SK-N-SH (cell line): ENCODE measurements around the gene PSMA5. TPM values are rescaled to one million over a fixed set of nuclear protein-coding genes. Genes with fewer than 3 reads are reported as not detected.
A peak's percentile ranks its signal among the peaks of the same experiment; 100 is the strongest.

Experiments used
- CTCF ChIA-PET: fragments of 300-600, 350-600 bp; formaldehyde crosslinking; extraction: SDS; loops from one replicate; lab custom pipeline; 2021; lab: Yijun Ruan, JAX
- POLR2A ChIA-PET: fragments of 350-600 bp; sonication (Branson Sonifier 250); formaldehyde crosslinking; extraction: SDS; loops from one replicate; lab custom pipeline; 2020; ENCODE audit warnings: antibody characterized with exemption, inconsistent platforms; lab: Yijun Ruan, JAX
- DNase-seq: peaks from one replicate; pipeline ENCODE4 v3.0.0; 2012
- H2AFZ ChIP-seq: fragments of 200-600 bp; sonication (generic); 2 replicates; pipeline ENCODE4 v1.8.1; 2016; ENCODE audit warnings: antibody characterized with exemption, mild to moderate bottlenecking, low read depth
- H3F3A ChIP-seq: fragments of 200-600 bp; sonication (generic); replicated peaks from 2 replicates; pipeline ENCODE3; 2016; ENCODE audit warnings: antibody characterized with exemption, mild to moderate bottlenecking; ENCODE audit not compliant: insufficient read depth
- H3K27ac ChIP-seq, 2 experiments: fragments of 200-500 bp in 1 of 2; fragments of 200-600 bp in 1 of 2; sonication (Bioruptor generic) in 1 of 2; sonication (generic), shearing (Covaris generic) in 1 of 2; 2 replicates each; pipeline versions ENCODE4 v1.5.1 to v1.6.1; 2014 to 2016; ENCODE audit warnings: low read depth in 2 of 2, inconsistent platforms in 1 of 2, low read length in 1 of 2, mild to moderate bottlenecking in 1 of 2, mixed read lengths in 1 of 2
- H3K27me3 ChIP-seq: fragments of 200-600 bp; sonication (generic), shearing (Covaris generic); 2 replicates; pipeline ENCODE4 v1.6.1; 2016; ENCODE audit warnings: mixed run types; ENCODE audit not compliant: insufficient read depth
- H3K36me3 ChIP-seq, 2 experiments: fragments of 200-500 bp in 1 of 2; fragments of 200-600 bp in 1 of 2; sonication (Bioruptor generic) in 1 of 2; sonication (generic) in 1 of 2; replicated peaks in 1 of 2; 2 replicates each; pipeline versions ENCODE3 to v1.5.1; 2014 to 2016; ENCODE audit warnings: low read length in 1 of 2, mild to moderate bottlenecking in 1 of 2; ENCODE audit not compliant: insufficient read depth in 2 of 2, control insufficient read depth in 1 of 2
- H3K4me1 ChIP-seq, 2 experiments: fragments of 200-500 bp in 1 of 2; fragments of 200-600 bp in 1 of 2; sonication (Bioruptor generic) in 1 of 2; sonication (generic), shearing (Covaris generic) in 1 of 2; 2 replicates each; pipeline versions ENCODE4 v1.5.1 to v1.6.1; 2014 to 2016; ENCODE audit warnings: low read depth in 1 of 2, low read length in 1 of 2, mixed run types in 1 of 2; ENCODE audit not compliant: insufficient read depth in 2 of 2, control insufficient read depth in 1 of 2
- H3K4me2 ChIP-seq: fragments of 200-600 bp; sonication (generic), shearing (Covaris generic); 2 replicates; pipeline ENCODE4 v1.6.1; 2017; ENCODE audit warnings: mixed run types
- H3K4me3 ChIP-seq, 2 experiments: fragments of 200-500 bp in 1 of 2; fragments of 200-600 bp in 1 of 2; sonication (Bioruptor generic) in 1 of 2; sonication (generic), shearing (Covaris generic) in 1 of 2; 2 replicates each; pipeline versions ENCODE4 v1.5.1 to v1.8.1; 2014 to 2016; ENCODE audit warnings: low read depth in 2 of 2, inconsistent platforms in 1 of 2, low read length in 1 of 2, mild to moderate bottlenecking in 1 of 2, mixed read lengths in 1 of 2, moderate library complexity in 1 of 2
- H3K79me2 ChIP-seq: fragments of 200-600 bp; sonication (generic); 2 replicates; pipeline ENCODE4 v1.8.1; 2017; ENCODE audit warnings: mild to moderate bottlenecking; ENCODE audit not compliant: insufficient read depth
- H3K9ac ChIP-seq: fragments of 200-600 bp; sonication (generic); 2 replicates; pipeline ENCODE4 v1.6.1; 2017; ENCODE audit warnings: mixed run types
- H3K9me2 ChIP-seq: fragments of 200-600 bp; sonication (generic); 2 replicates; pipeline ENCODE4 v1.6.1; 2017; ENCODE audit warnings: mixed run types
- H3K9me3 ChIP-seq: fragments of 200-600 bp; sonication (generic); 2 replicates; pipeline ENCODE4 v1.6.1; 2017; ENCODE audit warnings: mixed run types, mild to moderate bottlenecking, moderate library complexity
- H4K20me1 ChIP-seq: fragments of 200-600 bp; sonication (generic); 2 replicates; pipeline ENCODE4 v1.6.1; 2017; ENCODE audit warnings: mild to moderate bottlenecking, mixed run types; ENCODE audit not compliant: insufficient read depth
- CHD2 ChIP-seq: fragments of 150-350 bp; IDR thresholded peaks from 2 replicates; pipeline ENCODE4 v1.6.1; 2018; ENCODE audit warnings: low read length; ENCODE audit not compliant: partially characterized antibody
- EZH2phosphoT487 ChIP-seq: fragments of 200-600 bp; sonication (generic); IDR thresholded peaks from 2 replicates; pipeline ENCODE4 v1.6.1; 2017; ENCODE audit warnings: low read depth, mixed run types, mild to moderate bottlenecking, antibody characterized with exemption, moderate library complexity, borderline replicate concordance
- FOSL2 ChIP-seq: IDR thresholded peaks from 2 replicates; pipeline ENCODE4 v1.4.0; 2012; ENCODE audit warnings: low read depth, mild to moderate bottlenecking, moderate library complexity, borderline replicate concordance
- FOXJ3 ChIP-seq: sonication (generic); formaldehyde crosslinking; IDR thresholded peaks from 2 replicates; pipeline ENCODE4 v1.5.1; 2020; ENCODE audit warnings: mild to moderate bottlenecking, missing genetic modification reagents
- FOXM1 ChIP-seq: IDR thresholded peaks from 2 replicates; pipeline ENCODE4 v1.4.0; 2012; ENCODE audit warnings: low read depth, mild to moderate bottlenecking
- GATA2 ChIP-seq: sonication (generic); formaldehyde crosslinking; IDR thresholded peaks from 2 replicates; pipeline ENCODE4 v1.5.0; 2020; ENCODE audit warnings: mild to moderate bottlenecking, missing genetic modification reagents
- JUND ChIP-seq: IDR thresholded peaks from 2 replicates; pipeline ENCODE4 v1.4.0; 2012
- MAX ChIP-seq: IDR thresholded peaks from 2 replicates; pipeline ENCODE4 v1.4.0; 2012; ENCODE audit warnings: low read depth
- MEF2A ChIP-seq: IDR thresholded peaks from 2 replicates; pipeline ENCODE4 v1.4.0; 2012; ENCODE audit warnings: low read depth, borderline replicate concordance
- NFIC ChIP-seq: IDR thresholded peaks from 2 replicates; pipeline ENCODE4 v1.4.0; 2012; ENCODE audit warnings: borderline replicate concordance
- POLR2AphosphoS5 ChIP-seq: IDR thresholded peaks from 2 replicates; pipeline ENCODE4 v1.6.1; 2012; ENCODE audit warnings: low read depth, low read length
- RXRA ChIP-seq: IDR thresholded peaks from 2 replicates; pipeline ENCODE4 v1.4.0; 2012; ENCODE audit warnings: low read depth, mild to moderate bottlenecking, borderline replicate concordance
- SIN3A ChIP-seq: IDR thresholded peaks from 2 replicates; pipeline ENCODE4 v1.6.1; 2012; ENCODE audit warnings: low read depth, mild to moderate bottlenecking, low read length, moderate library complexity, borderline replicate concordance
- TCF12 ChIP-seq: IDR thresholded peaks from 2 replicates; pipeline ENCODE4 v1.4.0; 2012
- WGBS: methylation state at CpG from one replicate; pipeline ENCODE4 v1.1.6; 2017; ENCODE audit warnings: low lambda C conversion rate; 5-methylcytosine and 5-hydroxymethylcytosine counted together
- polyA plus RNA-seq, 3 experiments: library from polyadenylated mRNA; depleted of rRNA; stranded (reverse); fragments of >200 nt; gene quantifications; 2 replicates each; pipeline ENCODE4 v1.2.3, GENCODE V29; 2012

Gene PSMA5
- polyA plus RNA-seq, 1 of the 3 experiments (the other 2 are of a cell fraction): 118 TPM

DNA sequence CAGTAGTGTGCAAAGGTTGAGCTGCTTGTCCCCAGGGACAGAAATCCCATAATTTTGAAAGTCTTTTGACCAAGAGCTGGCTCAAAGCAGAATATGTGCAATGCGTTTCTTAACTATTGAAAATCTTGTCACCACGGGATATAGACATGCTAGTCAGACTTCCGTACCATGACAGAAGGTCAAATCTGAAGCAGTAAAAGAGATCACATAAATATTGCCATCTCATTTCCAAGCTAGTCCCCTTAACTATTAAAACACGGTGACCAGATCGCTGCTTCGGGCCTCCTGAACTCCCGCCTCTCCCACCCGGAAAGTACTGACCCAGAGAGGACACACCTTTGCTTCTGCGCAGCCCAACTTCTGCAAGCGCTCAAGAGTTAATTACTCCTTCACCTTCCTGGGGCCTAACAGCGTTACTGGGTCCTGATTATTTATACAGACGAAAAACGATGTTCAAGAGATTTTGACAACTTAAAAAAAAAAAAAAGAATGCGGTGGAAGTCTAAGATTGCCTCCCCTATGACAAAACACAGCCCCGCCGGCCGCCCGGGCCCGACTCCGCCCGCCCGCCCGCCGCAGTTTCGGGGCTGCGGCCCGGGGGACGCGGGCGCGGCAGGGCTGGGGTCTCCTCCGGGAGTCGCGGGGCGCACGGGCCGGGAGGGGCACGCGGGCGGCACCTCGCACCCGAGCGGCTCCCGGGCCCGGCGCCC, 29.2 kb downstream of the PSMA5 start:
- Histone ChIP-seq H3K27ac (no peak overlapping the region; a peak in 1 of 4 replicates), H3K9me3 (no peaks in the 10 kb centered on the region), H3K4me1 (peaks cover 17 to 21% of the 10 kb centered on the region in 2 experiments; a peak in 3 of 4 replicates), H3K9ac (no peak overlapping the region), H3K4me3 (peak overlapping the region; percentile 65 to 88), H3F3A (peaks cover 15% of the 10 kb centered on the region), H3K4me2 (peak overlapping the region; percentile 77), H4K20me1 (no peaks in the 10 kb centered on the region), H2AFZ (peak overlapping the region; percentile 86), H3K27me3 (no peaks in the 10 kb centered on the region), H3K36me3 (peaks cover 7 to 18% of the 10 kb centered on the region in 2 experiments), H3K9me2 (no peaks in the 10 kb centered on the region), H3K79me2 (peaks cover 26% of the 10 kb centered on the region)
- 13% methylated on average over 27 of the region's 46 CpGs for WGBS
- TF ChIP-seq SIN3A (no peak), CHD2 (no peak), JUND (no peak), MEF2A (no peak), MAX (0 out of 2 replicates have a peak, but pooled peaks have one; percentile 6)
- POLR2A ChIA-PET: interaction anchor here (0.5 to 2.7 kb wide), 5 partner anchors 117 to 689 kb away, joined by 3 to 14 read pairs (median 3); partner anchors contain the start of gene CELSR2
- DNase-seq: no peak
- CTCF ChIA-PET: interaction anchor here (0.9 to 14.6 kb wide), 14 partner anchors 10 to 297 kb away, joined by 3 to 252 read pairs (median 8); partner anchors contain the start of genes MYBPHL and PSRC1

DNA sequence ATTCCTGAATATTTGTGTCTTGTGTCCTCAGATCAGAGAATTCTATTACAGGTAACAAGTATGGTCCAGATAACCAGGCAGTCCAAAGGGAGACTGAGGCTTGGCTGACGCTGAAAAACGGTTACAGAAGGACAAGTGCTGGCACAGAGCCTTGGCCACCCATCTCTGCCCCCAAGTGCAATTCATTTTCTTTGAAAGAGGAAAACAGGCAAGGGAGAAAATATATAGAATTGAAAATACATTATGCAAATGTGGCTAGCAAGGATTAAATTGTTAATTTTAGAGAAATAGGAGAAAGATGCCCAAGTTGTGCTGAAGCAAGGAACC, 29.8 kb downstream of the PSMA5 start:
- H2AFZ ChIP-seq: no peak overlapping the region; the same call in 1 of the 2 replicates
- H3K27ac ChIP-seq: no peak overlapping the region
- peak overlapping the region; percentile 65 to 88 for H3K4me3 ChIP-seq
- peaks cover 26% of the 10 kb centered on the region for H3K79me2 ChIP-seq
- no peak for TF ChIP-seq NFIC
- TF ChIP-seq FOXM1: no peak
- TF ChIP-seq GATA2 (CRISPR knock-in tag): no peak
- TF ChIP-seq TCF12: no peak
- no peak for TF ChIP-seq RXRA
- TF ChIP-seq EZH2phosphoT487: no peak
- TF ChIP-seq FOSL2: no peak
- no peak for TF ChIP-seq FOXJ3 (CRISPR knock-in tag)
- no peak for TF ChIP-seq POLR2AphosphoS5
- POLR2A ChIA-PET: no interaction called here
- H3K36me3 ChIP-seq: peaks cover 7 to 12% of the 10 kb centered on the region in 2 experiments
- H3K27me3 ChIP-seq: no peaks in the 10 kb centered on the region
- no peak for DNase-seq
- H3F3A ChIP-seq: peaks cover 15% of the 10 kb centered on the region
- H3K9me2 ChIP-seq: no peaks in the 10 kb centered on the region
- 94% methylated on average over 2 of the region's 2 CpGs for WGBS
- no peak overlapping the region for H3K9ac ChIP-seq
- H3K4me2 ChIP-seq: peak overlapping the region; percentile 77
- H3K4me1 ChIP-seq: peaks cover 20 to 21% of the 10 kb centered on the region in 2 experiments; a peak in 3 of 4 replicates
- H4K20me1 ChIP-seq: no peaks in the 10 kb centered on the region
- CTCF ChIA-PET: interaction anchor here (0.9 to 14.6 kb wide), 9 partner anchors 10 to 157 kb away, joined by 3 to 252 read pairs (median 3); partner anchors contain the start of gene PSRC1
- H3K9me3 ChIP-seq: no peaks in the 10 kb centered on the region
